GM19328 (cell line): ENCODE results near the gene DIPK1C.

ENCODE experiments used
- ATAC-seq: cut with Tn5 transposase; IDR thresholded peaks from one replicate; pipeline ENCODE4 v1.9.1; 2021; ENCODE audit warnings: mild to moderate bottlenecking, moderate library complexity; ENCODE audit not compliant: unreplicated experiment

The DIPK1C gene

GRCh38 chr18:74425161-74425560, 31.9 kb downstream of the DIPK1C start:
- no peak for ATAC-seq

- no peak for ATAC-seq
Observed at GRCh38 chr18:74422541-74422940, 34.6 kb downstream of the DIPK1C start.

GRCh38 chr18:74420926-74421325, 36.2 kb downstream of the DIPK1C start:
- ATAC-seq, result no peak

- ATAC-seq, result no peak
Observed at GRCh38 chr18:74420481-74420880, 36.6 kb downstream of the DIPK1C start.

GRCh38 chr18:74419761-74420160, 37.3 kb downstream of the DIPK1C start:
- ATAC-seq, result no peak

- no peak for ATAC-seq
Observed at GRCh38 chr18:74418023-74418422, 39.1 kb downstream of the DIPK1C start.

- ATAC-seq, result no peak
Observed at GRCh38 chr18:74416124-74416523, 41.0 kb downstream of the DIPK1C start.

GRCh38 chr18:74414953-74415515, 42.1 kb downstream of the DIPK1C start:
- no peak for ATAC-seq

- ATAC-seq, result no peak
Observed at GRCh38 chr18:74413836-74414235, 43.3 kb downstream of the DIPK1C start.

GRCh38 chr18:74412116-74412880, 44.8 kb downstream of the DIPK1C start:
- ATAC-seq, result no peak

GRCh38 chr18:74411475-74411874, 45.6 kb downstream of the DIPK1C start:
- no peak for ATAC-seq

GRCh38 chr18:74410441-74410992, 46.6 kb downstream of the DIPK1C start:
- no peak for ATAC-seq

- no peak for ATAC-seq
Observed at GRCh38 chr18:74407888-74408287, 49.2 kb downstream of the DIPK1C start.

- ATAC-seq, result no peak
Observed at GRCh38 chr18:74402806-74403433, 54.2 kb downstream of the DIPK1C start.

GRCh38 chr18:74400813-74401212, 56.3 kb downstream of the DIPK1C start:
- ATAC-seq, result no peak

- no peak for ATAC-seq
Observed at GRCh38 chr18:74399091-74399887, 57.8 kb downstream of the DIPK1C start.

- no peak for ATAC-seq
Observed at GRCh38 chr18:74397572-74397971, 59.5 kb downstream of the DIPK1C start.

GRCh38 chr18:74396171-74397169, 60.6 kb downstream of the DIPK1C start:
- no peak for ATAC-seq

- no peak for ATAC-seq
Observed at GRCh38 chr18:74395648-74396154, 61.4 kb downstream of the DIPK1C start.

- ATAC-seq, result no peak
Observed at GRCh38 chr18:74395006-74395405, 62.1 kb downstream of the DIPK1C start.
